ENCODE results near the gene DRICH1.

- no peak for TF ChIP-seq CTCF (IDR thresholded peaks at IDR 0.05)
- TF ChIP-seq POLR2A (IDR thresholded peaks at IDR 0.05): no peak
Measured at GRCh38 chr22:23581260-23581650, 50.9 kb downstream of the DRICH1 start.
